Stimulated activated CD8-positive, alpha-beta memory T cell treated with anti-CD3 and anti-CD28 coated beads, Interleukin-12 subunit alpha, Interleukin-12 subunit beta, amount 100 ng/mL, for 24 hours (primary cell): ENCODE measurements around the gene CHEK1.
"Not testable (repeated sequence)": the region's sequence is repeated elsewhere in the genome, so short reads cannot be mapped to it uniquely, and the experiment has no call there.

ENCODE experiments used
- DNase-seq: peaks from one replicate; pipeline ENCODE4 v3.0.0-alpha.2; 2020; ENCODE audit errors: extremely low read depth

Gene CHEK1

DNA sequence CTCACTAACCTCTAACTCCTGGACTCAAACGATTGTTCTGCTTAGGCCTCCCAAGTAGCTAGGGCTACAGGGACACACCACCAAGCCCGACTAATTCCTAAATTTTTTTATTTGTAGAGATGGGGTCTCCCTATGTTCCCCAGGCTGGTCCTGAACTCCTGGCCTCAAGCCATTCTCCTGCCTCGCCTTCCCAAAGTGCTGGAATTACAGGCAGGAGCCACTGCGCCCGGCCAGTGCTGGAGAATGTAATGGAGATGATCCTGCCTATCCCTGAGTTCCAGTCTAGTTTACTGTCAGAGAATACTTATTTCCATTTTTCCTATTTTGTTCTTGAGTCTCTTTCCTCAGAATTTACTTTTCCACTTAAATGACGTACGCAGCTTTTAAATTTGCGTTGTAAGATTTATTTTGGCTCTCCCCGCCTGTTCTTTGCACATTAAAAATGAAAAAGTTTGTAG is at the start of gene CHEK1:
TSS of gene CHEK1 (plus strand) at position 408 of the 458 bp plus-strand sequence. CDS start 1,606 bp downstream, outside the sequence.
- DNase-seq: no peak

DNA sequence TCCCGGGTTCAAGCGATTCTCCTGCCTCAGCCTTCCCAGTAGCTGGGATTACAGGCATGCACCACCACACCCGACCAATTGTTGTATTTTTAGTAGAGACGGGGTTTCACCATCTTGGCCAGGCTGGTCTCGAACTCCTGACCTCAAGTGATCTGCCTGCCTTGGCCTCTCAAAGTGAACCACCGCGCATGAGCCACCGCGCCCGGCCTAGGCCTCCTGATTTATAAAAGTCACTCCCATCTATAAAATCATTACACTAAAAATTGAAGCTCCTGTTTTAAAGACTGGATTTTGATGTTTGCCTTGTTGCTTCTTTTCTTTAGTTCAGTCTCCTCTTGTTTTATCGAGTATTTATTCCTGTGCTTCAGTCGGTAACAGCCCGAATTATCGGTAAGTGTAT is 47.8 kb upstream of the CHEK1 start:
- not testable (repeated sequence) for DNase-seq

DNA sequence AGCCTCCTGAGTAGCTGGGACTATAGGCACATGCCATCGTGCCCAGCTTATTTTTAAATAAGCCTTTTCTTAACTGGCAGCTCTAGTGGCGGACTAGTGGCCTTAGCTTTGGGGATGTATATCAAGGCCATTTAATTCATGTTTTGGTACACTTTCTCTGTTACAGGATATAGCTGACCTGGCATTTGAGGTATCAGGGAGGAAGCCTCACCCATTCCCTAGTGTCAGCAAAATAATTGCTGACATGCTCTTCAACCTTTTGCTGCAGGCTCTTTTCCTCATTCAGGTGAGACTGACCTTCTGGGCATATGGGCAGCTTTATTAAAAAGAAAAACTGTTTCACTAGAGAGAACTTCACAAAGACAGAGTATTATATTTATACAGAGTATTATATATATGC is 46.2 kb upstream of the CHEK1 start:
- DNase-seq: no peak

DNA sequence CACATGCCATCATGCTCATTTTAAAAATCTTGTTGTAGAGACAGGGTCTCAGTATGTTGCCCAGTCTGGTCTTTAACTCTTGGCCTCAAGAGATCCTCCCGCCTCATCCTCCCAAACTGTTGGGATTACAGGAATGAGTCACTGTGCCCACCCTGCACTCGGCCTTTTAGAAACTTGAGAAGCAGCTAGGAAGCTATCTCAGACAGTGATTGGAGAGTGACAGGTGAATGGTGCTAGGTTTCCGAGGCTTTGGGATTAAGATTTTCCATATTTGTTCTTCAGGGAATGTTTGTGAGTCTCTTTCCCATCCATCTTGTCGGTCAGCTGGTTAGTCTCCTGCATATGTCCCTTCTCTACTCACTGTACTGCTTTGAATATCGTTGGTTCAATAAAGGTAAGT is 45.2 kb upstream of the CHEK1 start:
- DNase-seq: no peak

DNA sequence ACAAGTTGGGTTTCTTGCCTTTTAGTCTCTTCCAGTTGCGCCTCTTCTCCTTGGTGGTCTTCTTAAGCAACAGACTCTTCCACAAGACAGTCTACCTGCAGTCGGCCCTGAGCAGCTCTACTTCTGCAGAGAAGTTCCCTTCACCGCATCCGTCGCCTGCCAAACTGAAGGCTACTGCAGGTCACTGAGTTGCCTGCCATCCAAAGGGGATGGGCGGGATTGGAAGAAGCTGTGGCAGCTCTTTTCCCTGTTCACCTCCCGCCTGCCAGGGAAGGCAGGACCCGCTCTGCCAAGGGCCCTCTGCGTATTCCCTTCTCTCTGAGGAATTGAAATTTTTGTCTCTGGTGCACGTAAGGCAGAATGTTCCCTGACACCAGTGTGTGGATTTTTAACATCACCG is 41.5 kb upstream of the CHEK1 start:
- DNase-seq: no peak

- DNase-seq: no peak
Measured at GRCh38 chr11:125585487-125585886, 39.5 kb upstream of the CHEK1 start.

DNA sequence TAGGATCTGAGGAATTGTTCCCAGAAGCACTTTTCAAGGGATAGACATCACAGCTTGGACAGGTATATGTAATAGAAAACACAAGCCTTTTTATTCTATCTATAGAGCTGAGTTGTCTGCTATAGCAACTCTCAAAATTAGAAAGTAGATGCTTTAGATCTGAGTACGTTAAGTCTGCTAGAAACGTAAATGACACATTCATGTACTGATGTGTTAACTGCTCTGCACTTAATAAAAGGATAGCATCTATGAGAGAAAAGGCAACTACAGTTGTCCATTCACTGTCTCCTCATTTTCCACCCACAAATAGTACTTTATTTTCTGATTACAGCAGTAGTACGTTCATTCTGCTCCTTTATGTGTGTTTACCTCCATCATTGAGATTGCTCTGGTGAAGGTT is 38.3 kb upstream of the CHEK1 start:
- DNase-seq: no peak

- DNase-seq: no peak
Measured at GRCh38 chr11:125587480-125587879, 37.5 kb upstream of the CHEK1 start.

GRCh38 chr11:125588505-125588904 is 36.5 kb upstream of the CHEK1 start:
- DNase-seq: no peak

DNA sequence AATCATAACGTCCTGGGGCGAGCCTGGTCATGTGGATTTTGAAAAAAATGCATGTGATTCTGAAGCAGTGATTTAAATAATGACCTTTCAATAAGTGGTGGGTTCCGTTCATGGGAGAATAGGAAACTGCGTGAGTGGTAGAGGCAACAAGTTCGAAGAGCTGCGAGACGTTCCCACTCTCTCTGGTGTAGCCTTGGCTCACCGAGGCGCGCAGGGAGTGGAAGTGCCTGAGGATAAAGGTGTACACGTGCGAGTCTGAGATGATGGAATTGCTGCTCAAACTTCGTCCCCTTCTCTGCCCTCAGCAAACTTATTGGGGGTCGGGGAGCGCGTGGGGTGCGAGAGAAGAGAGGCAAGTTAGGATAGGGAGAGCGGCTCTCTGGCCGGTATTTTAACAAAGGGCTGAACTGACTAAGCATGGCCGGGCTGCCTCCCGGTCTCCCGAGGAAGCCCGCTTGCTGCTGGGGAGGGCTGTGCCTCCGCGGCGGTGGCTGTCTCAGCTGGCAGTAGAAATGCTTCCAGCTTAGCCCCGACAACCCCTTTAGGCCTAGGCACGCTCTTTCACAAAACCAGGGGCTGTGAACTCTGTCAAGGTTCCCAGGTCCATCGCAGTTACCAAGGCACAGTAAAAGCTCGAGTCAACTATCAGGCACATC is 33.2 kb upstream of the CHEK1 start:
- DNase-seq: no peak

- DNase-seq: peak; percentile 95
Measured at GRCh38 chr11:125592305-125593113, 32.5 kb upstream of the CHEK1 start, which contains the start of gene STT3A. Gene STT3A, plus strand, starts transcription at chr11:125592852. Its CDS starts 3,064 bp downstream, at chr11:125595916.

DNA sequence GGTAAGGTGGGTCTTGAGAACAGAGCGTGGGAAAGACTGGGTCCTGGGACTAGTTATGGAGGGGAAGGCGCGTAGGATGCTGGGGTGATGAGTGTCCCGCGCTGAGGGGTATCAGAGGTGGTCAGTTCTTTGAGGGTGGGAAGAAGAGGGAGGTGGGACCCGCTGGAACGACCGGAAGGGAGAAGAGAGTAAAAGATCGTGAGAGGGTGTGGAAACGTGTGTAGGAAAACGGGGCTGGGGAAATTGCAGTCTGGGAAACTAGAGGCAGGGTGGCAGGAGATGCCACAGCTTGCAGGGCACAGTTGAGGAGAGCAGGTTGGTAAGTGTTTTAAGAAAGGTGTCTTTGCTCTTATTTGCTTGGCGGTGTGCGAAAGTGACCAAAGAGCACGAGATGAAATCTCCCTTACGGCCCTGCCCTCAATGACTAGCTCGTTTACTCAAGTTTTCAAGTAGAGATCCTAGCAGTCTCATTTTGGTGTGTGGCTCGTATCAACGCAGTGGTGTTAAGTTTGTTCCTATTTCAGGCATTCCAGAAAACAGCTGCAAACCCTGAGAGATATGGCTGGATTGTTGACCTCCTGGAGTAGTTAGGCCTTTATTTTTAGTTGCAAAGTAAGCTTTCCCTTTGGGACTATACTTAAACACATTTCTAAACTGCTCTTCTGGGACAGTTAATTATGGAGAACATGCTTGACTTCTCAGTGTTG is 31.7 kb upstream of the CHEK1 start:
- DNase-seq: no peak

DNA sequence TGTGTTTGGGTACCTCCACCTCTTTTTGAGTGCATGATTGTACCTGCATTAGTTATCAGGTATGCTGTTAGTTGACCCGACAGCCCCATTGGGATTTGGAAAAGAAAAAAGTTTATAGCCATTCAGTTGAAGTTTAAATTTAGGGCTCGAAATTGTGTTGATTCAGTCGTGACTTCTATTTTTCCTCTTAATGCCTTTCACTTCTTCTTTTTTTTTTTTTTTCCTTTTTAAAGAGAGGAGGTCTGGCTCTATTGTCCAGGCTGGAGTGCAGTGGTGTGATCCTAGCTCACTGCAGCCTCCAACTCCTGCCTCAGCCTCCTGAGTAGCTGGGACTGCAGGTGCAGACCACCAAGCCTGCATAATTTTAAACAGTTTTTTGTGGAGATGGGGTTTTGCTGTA is 30.0 kb upstream of the CHEK1 start:
- DNase-seq: no peak

GRCh38 chr11:125600663-125601062 is 24.3 kb upstream of the CHEK1 start:
- no peak for DNase-seq

GRCh38 chr11:125603207-125603606 is 21.8 kb upstream of the CHEK1 start:
- no peak for DNase-seq

DNA sequence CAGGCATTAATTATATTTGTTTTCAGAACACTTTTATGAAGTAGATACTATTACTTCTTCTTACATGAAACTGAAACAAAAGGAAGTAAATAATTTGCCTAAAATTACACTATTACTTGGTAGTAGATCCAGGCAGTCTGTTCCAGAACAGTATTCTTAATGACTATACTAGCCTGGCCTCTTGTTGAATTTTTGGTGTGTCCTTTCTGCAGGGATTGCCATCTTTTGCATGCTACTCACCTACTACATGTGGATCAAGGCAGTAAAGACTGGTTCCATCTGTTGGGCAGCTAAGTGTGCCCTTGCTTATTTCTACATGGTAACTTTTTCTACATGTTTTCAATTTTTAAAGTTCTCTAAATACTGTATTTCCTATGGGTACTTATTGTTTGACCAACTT is 19.5 kb upstream of the CHEK1 start:
- DNase-seq: no peak

DNA sequence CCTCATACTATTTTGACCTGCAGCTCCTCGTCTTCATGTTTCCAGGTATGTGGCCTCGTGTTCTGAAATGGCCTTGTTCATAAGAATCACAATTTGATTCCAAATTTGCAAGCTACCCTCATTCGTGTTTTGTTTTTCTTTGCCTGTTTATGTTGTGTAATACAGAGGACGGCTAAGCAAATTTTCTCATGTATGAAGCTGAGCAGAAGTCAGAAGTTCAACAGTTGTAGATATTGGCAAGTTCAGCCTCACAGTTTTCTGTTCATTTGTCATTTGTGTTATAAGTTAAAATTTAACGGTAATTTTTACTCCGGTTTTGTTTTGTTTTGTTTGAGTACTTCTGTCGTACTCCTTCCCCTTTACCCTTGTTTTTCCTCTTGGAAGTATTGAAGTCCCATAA is 15.4 kb upstream of the CHEK1 start:
- no peak for DNase-seq

- DNase-seq: no peak
Measured at GRCh38 chr11:125618383-125618782, 6.6 kb upstream of the CHEK1 start.

- DNase-seq: no peak
Measured at GRCh38 chr11:125621995-125622394, 3.0 kb upstream of the CHEK1 start.

- DNase-seq: no peak
Measured at GRCh38 chr11:125623064-125623463, 1.9 kb upstream of the CHEK1 start.

- no peak for DNase-seq
Measured at GRCh38 chr11:125625225-125625629, 264 bp downstream of the CHEK1 start.

GRCh38 chr11:125625630-125626287 is 796 bp downstream of the CHEK1 start:
- peak; percentile 54 for DNase-seq
